Nephron progenitor cell (in vitro differentiated cells): ENCODE results near the gene NISCH.

Experiments used
- DNase-seq: peaks from one replicate; pipeline ENCODE4 v3.0.0; 2021
- H3K27ac Mint-ChIP-seq: 2 replicates; pipeline ENCODE4 v1.8.0; 2021; ENCODE audit warnings: mild to moderate bottlenecking, moderate library complexity, mixed read lengths
- H3K27me3 Mint-ChIP-seq: 2 replicates; pipeline ENCODE4 v1.8.0; 2021; ENCODE audit warnings: mild to moderate bottlenecking, low read depth, mixed read lengths; ENCODE audit not compliant: poor library complexity
- H3K36me3 Mint-ChIP-seq: 2 replicates; pipeline ENCODE4 v1.8.0; 2021; ENCODE audit warnings: low read depth, mixed read lengths
- H3K4me1 Mint-ChIP-seq: 2 replicates; pipeline ENCODE4 v1.8.0; 2021; ENCODE audit warnings: mixed read lengths
- H3K4me3 Mint-ChIP-seq: 2 replicates; pipeline ENCODE4 v1.8.0; 2021; ENCODE audit warnings: mild to moderate bottlenecking, moderate library complexity, mixed read lengths
- H3K9me3 Mint-ChIP-seq: 2 replicates; pipeline ENCODE4 v1.8.0; 2021; ENCODE audit warnings: mild to moderate bottlenecking, moderate library complexity, mixed read lengths
- TF ChIP-seq, protein P1 (sequence below): fragments of 200-600 bp; sonication (generic); IDR thresholded peaks from 2 replicates; pipeline ENCODE4 v1.5.0; 2021; ENCODE audit warnings: antibody characterized with exemption

Gene NISCH

DNA sequence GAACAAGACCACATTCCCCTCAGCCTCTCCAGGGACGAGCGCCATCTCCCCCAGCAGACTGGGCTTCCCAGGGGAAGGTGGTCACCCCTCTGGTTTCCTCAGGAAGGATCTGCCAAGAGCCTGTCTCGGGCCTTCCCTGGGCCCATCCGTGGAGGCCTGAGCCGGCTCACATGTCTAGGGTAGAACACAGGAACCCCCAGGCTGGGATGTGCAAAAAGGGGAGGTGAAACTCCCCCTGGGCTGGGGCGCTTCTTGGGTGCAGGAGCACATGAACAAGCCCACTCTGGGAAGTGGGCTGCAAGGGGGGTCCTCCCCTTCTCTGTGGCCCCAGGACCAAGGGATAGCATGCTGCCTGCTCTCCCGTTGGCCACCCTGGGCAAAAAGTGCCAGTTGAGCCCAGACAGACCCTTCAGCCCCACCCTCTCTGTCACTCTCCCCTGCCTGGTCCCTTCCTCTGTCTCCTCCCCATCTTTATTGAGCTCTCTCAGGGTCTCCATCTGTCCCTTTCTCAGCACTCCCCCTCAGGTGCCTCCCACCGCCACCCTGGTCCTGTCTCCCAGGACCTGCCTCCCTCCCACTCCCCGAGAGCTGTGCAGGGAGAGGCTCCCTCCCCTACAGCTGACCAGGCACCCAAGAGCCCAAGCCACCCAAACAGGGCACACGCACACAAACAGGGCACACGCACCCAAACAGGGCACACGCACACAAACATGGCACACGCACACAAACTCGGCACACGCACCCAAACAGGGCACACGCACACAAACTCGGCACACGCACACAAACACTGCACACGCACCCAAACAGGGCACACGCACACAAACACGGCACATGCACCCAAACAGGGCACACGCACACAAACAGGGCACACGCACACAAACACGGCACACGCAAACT is 11.4 kb upstream of the NISCH start:
- no peak for DNase-seq
- Mint-ChIP-seq H3K4me1 (peaks cover 46% of the 10 kb centered on the region), H3K27ac (no peak overlapping the region), H3K4me3 (peak overlapping the region; percentile 62), H3K36me3 (no peaks in the 10 kb centered on the region), H3K9me3 (no peaks in the 10 kb centered on the region), H3K27me3 (peaks cover 9% of the 10 kb centered on the region)
- TF ChIP-seq, protein P1, sequence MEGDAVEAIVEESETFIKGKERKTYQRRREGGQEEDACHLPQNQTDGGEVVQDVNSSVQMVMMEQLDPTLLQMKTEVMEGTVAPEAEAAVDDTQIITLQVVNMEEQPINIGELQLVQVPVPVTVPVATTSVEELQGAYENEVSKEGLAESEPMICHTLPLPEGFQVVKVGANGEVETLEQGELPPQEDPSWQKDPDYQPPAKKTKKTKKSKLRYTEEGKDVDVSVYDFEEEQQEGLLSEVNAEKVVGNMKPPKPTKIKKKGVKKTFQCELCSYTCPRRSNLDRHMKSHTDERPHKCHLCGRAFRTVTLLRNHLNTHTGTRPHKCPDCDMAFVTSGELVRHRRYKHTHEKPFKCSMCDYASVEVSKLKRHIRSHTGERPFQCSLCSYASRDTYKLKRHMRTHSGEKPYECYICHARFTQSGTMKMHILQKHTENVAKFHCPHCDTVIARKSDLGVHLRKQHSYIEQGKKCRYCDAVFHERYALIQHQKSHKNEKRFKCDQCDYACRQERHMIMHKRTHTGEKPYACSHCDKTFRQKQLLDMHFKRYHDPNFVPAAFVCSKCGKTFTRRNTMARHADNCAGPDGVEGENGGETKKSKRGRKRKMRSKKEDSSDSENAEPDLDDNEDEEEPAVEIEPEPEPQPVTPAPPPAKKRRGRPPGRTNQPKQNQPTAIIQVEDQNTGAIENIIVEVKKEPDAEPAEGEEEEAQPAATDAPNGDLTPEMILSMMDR: no peak

DNA sequence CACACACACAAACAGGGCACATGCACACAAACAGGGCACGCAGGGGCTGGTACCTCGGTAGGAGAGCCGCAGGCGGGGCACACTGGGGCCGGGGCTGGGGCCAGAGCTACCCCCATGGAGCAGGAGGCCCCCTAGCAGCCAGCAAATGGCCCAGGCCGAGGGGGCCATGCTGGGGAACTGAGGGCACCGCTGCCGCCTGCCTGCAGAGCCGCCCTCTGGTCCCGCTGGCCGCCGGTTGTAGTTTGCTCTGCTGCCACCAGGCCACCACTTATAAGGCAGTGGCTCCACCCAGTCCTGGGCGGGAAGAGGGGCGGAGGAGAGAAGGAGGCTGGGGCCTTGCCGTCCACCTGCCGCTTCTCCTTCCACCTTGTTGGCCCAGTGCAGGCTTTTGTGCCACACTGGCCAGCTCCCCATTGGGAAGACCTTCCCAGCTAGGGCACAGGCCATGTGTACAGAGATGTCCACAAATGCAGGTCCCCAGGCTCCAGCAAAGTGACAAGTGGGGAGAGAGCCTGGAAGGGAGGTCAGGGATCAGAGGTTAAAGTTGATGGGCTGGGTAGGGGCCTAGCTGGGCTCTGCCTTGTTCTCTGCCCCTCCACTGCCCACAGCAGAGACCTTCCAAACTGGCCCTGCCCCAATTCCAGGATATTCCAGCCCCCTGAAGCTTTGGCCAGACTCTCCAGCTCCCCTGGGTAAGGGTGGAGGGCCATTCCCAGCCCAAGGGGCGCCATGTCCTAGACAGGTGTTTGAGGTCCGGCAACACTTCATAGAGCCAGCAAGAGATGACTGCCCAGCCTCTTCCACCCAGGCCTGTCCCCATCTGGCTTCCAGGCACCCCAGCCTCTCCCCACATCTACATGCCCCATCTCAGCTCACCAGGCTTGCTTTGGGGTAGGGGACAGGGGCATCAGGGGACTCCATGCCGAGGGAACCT is 10.3 kb upstream of the NISCH start, which contains the start of gene SEMA3G:
Gene SEMA3G (minus strand): TSS at position 244 of the 934 bp plus-strand sequence. CDS start 76 bp downstream, at position 168.
- H3K4me3 Mint-ChIP-seq: peak within 1 kb of the TSS; percentile 62
- no peaks in the 10 kb centered on the region for H3K9me3 Mint-ChIP-seq
- H3K4me1 Mint-ChIP-seq: peaks cover 46% of the 10 kb centered on the region
- H3K27me3 Mint-ChIP-seq: peaks cover 9% of the 10 kb centered on the region
- no peaks in the 10 kb centered on the region for H3K36me3 Mint-ChIP-seq
- TF ChIP-seq, protein P1: peak; percentile 62
- no peak within 1 kb of the TSS for H3K27ac Mint-ChIP-seq
- DNase-seq: peak; percentile 77

DNA sequence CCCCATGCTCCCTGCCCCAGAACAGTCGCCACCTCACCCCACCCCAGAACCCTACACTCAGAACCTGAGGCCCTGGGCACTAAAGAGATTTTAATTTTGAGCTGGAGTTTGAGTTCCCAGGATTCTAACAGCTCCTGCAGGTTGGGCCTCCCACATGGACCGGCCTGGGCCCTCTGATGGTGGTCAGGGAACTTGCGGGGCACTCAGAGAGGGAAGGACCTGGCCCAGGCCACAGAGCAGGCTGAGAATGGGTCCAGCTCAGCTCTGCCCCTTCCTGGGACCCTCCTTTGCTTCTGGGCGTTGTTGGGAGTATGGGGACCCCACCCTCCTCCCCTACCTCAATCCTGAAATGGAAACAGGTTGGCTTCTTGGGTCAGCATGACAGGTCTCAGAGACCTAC is 9.4 kb upstream of the NISCH start:
- Mint-ChIP-seq H3K27ac (no peak overlapping the region), H3K9me3 (no peaks in the 10 kb centered on the region), H3K27me3 (peaks cover 9% of the 10 kb centered on the region), H3K4me3 (no peak overlapping the region), H3K4me1 (peaks cover 47% of the 10 kb centered on the region), H3K36me3 (no peaks in the 10 kb centered on the region)
- no peak for DNase-seq
- TF ChIP-seq, protein P1: no peak

DNA sequence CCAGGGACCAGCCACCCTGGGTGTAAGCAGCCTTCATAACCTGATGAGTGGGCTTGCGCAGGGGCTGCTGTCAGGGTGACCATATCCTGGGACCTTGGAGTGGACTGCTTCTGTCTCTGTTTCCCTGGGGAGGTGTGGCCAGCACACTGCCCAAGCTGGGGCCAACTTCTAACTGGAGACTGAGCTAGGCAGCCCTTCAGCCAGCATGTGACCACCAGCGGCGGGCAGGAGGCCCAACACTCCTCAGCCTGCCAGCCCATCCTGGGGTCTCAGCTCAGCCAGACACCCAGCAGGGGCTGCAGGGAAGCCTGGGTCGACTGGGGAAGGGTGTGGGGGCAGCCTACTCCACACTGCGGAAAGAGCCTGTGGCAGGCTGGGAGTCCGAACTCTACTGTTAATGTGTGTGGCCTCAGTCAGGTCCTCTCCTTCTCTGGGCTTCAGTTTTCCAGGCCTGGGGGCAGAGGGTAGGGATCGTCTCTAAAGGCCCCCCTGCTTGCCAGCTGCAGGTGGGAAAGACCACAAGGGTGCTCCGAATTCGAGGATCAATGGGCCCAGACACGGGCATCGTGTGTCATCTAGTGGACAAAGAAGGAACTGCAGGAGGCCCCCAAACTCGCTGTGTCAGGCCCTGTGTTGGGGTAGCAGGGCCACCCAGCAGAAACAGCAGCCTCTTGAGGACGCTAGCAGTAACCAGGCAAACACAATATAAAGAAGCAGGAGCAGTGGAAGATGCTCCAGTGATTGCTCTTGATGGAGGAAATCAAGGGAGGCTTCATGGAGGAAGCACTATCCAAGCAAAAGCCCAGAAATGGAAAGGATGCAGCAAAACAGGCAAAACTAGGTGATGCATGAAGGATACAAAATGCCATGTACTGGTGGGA is 8.5 kb upstream of the NISCH start:
- H3K27me3 Mint-ChIP-seq: peaks cover 9% of the 10 kb centered on the region
- peaks cover 51% of the 10 kb centered on the region for H3K4me1 Mint-ChIP-seq
- TF ChIP-seq, protein P1: peak; percentile 100
- no peak overlapping the region for H3K27ac Mint-ChIP-seq
- no peak overlapping the region for H3K4me3 Mint-ChIP-seq
- peak; percentile 82 for DNase-seq
- no peaks in the 10 kb centered on the region for H3K9me3 Mint-ChIP-seq
- no peaks in the 10 kb centered on the region for H3K36me3 Mint-ChIP-seq
